HG03558 (cell line): ENCODE results near the gene COBL.

Experiments
- ATAC-seq: cut with Tn5 transposase; IDR thresholded peaks from one replicate; pipeline ENCODE4 v1.9.1; 2021; ENCODE audit warnings: moderate number of reproducible peaks; ENCODE audit not compliant: unreplicated experiment; ENCODE audit errors: extremely low read depth

COBL gene

DNA sequence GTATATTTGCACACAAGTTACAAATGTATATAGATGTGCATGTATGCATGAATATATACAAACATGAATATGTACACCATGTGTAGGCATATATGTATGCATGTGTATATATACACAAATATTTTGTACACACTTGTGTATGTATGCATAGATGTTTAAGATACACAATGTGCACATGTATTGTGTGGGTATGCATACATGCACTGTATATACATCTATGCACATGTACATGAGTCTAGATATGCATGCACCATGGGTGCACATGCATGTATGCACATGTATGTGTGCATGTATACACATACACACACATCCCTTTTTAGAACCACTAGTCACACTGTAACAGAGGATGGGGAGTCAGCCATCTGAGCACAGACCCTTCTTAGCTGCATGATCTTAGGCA lies 249.4 kb downstream of the COBL start:
- no peak for ATAC-seq

DNA sequence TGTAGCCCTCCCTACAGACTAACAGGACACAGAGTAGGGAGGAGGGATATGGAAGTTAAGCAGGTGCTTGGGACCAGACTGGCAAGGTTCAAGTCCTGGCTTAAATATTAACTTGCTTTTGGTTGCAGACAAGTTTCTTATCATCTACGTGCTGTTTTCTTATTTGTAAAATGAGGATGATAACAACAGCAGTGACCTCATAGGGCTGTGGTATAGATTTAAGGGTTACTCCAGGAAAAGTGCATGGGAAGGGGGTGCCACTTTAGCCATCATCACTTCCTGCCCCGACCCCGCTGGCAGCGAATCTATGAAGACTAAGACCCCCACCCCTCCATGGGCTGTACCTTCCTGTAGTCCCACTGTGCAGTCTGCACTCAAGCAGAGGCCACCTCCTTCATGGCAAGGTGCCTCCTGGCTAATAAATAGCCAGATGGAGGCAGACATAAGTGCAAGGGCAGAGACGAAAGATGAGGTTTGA lies 250.2 kb downstream of the COBL start:
- ATAC-seq = no peak

- no peak for ATAC-seq
These were observed 250.8 kb downstream of the COBL start for GRCh38 chr7:51065766-51066165.

GRCh38 chr7:51064688-51065087 lies 251.9 kb downstream of the COBL start:
- no peak for ATAC-seq

GRCh38 chr7:51062222-51062987 lies 254.2 kb downstream of the COBL start:
- no peak for ATAC-seq

DNA sequence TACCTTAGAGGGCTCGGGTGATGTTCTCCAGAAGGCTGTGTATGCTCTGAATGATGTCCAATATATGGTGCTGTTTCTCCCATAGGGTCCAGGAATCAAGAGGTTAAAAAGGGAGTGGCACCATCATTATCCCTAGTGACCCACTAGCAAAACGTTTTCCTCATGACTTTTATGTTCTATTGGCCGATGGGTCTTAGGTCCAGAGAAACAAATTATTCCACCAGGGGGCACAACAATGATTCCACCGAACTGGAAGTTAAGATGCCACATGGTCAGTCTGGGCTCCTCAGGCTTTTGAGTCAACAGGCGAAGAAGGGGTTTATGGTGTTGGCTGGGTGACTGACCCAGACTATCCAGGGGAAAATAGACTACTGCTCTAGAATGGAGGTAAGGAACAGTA lies 256.1 kb downstream of the COBL start:
- ATAC-seq = no peak

DNA sequence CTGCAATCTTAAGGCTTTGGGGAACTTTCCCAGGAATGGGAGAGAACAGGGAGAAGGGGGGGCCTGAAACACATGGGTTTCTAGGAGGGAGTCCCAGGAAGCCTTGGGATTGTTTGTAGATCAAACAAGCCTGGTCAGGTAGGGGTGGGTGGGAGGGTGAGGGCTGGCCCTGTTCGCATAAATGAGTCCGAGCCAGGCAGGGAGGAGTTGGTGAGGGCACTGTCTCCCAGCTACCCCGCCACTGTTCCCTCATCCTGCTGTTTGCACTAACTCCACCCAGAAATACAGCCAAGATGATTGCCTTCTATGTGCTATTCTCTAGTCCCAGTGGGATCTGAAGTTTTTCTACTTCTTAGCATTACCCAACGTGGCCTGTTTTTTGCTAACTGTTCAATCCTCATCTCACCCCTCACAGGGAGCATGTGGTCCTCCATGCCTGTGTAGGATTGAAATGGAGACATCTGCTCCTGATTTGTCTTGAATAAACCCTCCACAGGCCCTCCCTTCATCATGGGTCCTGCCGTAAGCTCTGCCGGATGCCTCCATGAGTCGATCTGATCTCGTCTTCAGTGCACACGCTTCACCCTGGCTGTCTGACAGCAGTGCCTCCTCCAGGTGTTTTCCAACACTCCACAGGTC lies 257.0 kb downstream of the COBL start:
- no peak for ATAC-seq

DNA sequence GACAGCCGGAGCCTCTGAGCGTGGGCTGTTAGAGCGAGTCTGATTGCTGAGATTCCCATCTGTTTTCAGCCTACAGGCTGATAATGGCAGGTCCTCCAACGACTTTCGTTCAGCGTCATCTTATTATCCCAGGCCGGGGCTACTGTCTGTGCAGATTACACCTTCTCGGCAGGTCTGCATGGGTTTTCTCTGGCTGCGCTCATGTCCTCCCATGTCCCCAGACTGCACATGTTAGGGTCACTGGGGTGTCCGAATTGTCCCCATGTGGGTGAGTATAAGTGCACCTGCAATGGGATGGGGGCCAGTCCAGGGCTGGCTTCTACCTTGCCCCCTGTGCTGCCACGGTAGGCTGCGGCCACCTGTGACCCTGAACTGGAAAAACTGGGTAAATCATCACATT lies 257.8 kb downstream of the COBL start:
- no peak for ATAC-seq

GRCh38 chr7:51055039-51055840 lies 261.4 kb downstream of the COBL start:
- ATAC-seq = no peak

DNA sequence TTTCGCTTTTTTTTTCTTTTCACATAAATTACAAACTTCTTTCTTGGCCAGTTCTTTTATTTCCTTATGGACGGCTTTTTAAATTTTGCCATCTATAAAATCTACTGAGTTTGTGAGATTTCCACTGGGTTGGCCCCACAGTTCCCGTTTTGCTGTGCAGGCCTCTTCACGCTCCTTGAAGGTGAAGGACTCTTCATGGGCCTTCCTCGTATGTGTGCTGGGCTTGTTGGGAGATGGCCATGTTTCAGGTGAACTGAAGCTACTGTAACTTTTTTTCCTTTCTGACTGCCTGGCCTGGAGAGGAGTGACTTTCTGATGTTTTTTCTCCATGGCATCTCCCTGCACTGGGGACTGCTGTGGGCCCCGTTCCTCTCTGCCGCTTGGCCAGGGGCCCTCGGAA lies 262.4 kb downstream of the COBL start:
- ATAC-seq = no peak

DNA sequence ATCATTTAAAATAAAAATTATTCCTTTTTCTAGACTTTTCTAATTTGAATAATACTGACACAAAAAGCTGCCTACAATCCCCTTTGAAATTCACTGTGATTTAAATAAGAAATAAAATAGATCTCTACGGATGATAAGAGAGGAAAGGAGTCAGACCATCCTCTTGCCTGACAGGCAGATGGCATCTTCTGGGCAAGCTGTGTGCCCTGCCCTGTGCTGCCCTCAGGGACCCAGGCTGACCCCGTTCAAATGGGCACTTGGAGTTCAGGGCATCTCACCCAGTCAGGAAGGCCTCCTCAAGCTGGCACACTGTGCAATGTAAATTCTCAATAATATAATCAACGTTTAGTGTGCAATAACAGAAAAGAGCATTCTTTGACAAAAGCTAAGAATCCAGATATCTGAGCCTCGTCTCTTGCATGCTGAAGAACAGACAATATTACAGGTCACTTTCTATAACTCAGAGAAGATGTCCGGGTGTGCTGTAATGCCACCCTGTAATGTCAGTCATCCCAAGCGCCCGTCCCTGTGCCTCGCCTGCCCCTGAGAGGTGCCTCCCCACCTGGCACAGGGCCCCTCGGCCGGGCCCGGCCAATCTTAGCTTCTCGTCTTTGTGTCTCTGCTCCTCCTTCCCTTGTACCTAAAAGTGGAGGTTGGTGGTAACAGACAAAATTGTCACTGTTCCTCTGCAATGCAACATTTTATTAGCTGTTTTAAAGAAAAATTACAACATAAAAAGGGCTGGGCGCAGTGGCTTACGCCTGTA lies 263.3 kb downstream of the COBL start:
- no peak for ATAC-seq

DNA sequence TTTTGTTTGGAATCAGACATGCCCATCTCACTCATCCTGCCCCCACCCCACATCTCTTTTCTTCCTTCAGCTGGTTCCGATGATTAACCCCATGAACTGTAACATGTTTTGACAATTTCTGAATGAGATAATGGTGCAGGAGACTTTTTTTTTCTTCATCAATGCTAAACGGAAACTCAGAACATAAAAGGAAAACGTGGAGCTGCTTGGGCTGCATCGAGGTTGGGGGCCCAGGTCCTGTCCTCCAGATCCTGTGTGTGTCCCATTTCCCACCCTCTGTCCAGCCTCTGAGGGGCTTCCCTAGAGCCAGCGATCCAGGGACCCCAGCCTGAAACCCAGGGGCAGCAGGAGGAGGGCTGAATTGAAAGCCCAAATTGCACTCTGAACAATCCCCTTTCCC lies 270.1 kb downstream of the COBL start:
- ATAC-seq = no peak

DNA sequence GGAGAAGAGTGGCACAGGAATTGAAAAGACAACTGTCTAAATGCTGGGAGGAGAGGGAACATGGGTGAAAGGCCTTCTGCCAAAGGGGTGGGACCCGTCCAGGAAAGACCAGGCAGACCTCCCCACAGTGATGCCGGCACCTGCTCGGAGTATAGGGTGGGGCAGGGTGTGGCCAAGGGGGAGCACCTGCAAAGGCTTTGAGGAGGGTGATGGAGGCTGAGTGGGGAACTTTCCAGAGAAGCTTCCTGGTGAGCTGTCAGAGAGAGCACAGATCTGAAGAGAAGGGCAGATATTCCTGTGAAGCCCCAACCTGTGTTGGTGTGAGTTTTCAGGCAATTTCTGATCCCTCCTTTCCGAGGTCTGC lies 270.5 kb downstream of the COBL start:
- no peak for ATAC-seq

GRCh38 chr7:51045319-51046102 lies 271.1 kb downstream of the COBL start:
- ATAC-seq = no peak

DNA sequence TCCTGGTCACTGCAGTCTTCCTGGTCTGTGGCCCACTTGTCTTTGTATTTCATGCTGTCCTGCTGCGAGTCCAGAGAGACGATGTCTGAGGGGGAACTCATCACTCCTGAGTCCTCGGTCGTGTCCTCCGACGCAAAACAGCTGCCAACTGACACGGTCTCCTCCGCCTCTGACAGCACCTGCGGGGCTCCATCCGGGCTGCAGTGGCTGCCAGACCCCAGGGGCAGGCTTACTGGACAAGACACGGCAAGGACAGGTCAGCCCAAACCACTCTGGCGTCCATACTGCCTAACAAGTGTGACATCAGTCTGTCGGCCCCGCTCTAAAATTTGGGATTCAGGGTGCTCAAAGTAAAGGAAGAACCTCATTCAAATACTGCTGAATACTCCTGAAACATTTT lies 273.1 kb downstream of the COBL start:
- ATAC-seq = no peak

GRCh38 chr7:51040787-51041186 lies 275.8 kb downstream of the COBL start:
- ATAC-seq = no peak

DNA sequence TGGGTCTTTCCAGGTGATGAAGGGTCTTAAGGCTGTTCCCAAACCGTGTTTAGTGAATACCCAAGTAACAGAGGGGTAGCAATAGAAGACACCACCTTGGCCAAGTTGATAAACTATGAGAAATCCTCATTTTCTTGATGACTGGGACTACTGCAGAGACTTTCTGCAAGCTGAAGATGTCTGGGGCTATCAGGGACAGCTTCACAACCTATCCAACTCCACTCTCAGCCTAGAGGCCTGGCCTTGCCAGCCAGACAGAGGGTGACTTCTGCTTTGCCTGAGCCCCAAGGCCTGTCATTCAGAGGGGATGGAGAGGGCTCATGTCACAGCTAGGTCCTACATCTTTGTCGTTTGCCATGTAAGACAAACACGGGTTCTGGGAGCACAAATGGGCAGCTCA lies 278.0 kb downstream of the COBL start:
- ATAC-seq = no peak

GRCh38 chr7:51035716-51036115 lies 280.9 kb downstream of the COBL start:
- ATAC-seq = no peak

- no peak for ATAC-seq
These were observed 281.9 kb downstream of the COBL start for GRCh38 chr7:51034521-51035264.
